Suprapubic skin (tissue), 4 donors: ENCODE results near the gene ASTN2.

Experiments used
- POLR2A ChIP-seq, 2 donors: fragments of 450-650 bp; IDR thresholded peaks; one replicate each; pipeline ENCODE4 v1.6.1; 2017; ENCODE audit warnings: antibody characterized with exemption in 2 of 2, mild to moderate bottlenecking in 2 of 2, moderate library complexity in 2 of 2
- POLR2AphosphoS5 ChIP-seq, 3 donors: sonication (generic); formaldehyde crosslinking; IDR thresholded peaks; one replicate each; pipeline ENCODE4 v1.6.1; 2017; ENCODE audit warnings: antibody characterized with exemption in 3 of 3
- TF ChIP-seq, protein P1 (sequence below), 2 donors: fragments of 200-600 bp in 1 of 2; fragments of 450-650 bp in 1 of 2; sonication (generic) in 1 of 2; IDR thresholded peaks; one replicate each; pipeline ENCODE4 v1.5.1; 2016 to 2019; ENCODE audit warnings: antibody characterized with exemption in 2 of 2, mild to moderate bottlenecking in 1 of 2, moderate library complexity in 1 of 2

DNA sequence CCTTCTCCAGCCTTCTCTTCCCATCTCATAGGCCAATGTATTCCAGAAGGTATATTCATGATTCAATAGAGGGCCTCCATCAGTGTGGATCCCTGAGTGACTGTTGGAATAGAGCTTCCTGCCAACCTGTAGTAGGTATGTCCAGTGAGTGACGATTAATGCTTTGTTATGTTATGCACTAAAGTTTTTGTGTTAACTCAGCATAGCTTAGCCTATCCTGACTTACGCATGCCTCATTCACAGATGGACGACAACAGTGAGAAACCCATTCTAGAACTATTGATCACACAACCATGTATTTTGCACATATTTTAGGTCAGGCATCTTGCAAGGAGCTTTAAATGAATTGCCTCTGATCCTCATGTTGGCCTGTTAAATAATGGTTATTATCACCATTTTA, 953.2 kb downstream of the ASTN2 start:
- TF ChIP-seq POLR2AphosphoS5 (IDR thresholded peaks at IDR 0.05) = no peak
- TF ChIP-seq, protein P1, sequence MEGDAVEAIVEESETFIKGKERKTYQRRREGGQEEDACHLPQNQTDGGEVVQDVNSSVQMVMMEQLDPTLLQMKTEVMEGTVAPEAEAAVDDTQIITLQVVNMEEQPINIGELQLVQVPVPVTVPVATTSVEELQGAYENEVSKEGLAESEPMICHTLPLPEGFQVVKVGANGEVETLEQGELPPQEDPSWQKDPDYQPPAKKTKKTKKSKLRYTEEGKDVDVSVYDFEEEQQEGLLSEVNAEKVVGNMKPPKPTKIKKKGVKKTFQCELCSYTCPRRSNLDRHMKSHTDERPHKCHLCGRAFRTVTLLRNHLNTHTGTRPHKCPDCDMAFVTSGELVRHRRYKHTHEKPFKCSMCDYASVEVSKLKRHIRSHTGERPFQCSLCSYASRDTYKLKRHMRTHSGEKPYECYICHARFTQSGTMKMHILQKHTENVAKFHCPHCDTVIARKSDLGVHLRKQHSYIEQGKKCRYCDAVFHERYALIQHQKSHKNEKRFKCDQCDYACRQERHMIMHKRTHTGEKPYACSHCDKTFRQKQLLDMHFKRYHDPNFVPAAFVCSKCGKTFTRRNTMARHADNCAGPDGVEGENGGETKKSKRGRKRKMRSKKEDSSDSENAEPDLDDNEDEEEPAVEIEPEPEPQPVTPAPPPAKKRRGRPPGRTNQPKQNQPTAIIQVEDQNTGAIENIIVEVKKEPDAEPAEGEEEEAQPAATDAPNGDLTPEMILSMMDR (IDR thresholded peaks at IDR 0.05) = no peak
- no peak for TF ChIP-seq POLR2A (IDR thresholded peaks at IDR 0.05)
